PFSK-1 (cell line): ENCODE measurements around the gene UGT2B17.

Experiments
- FOXP2 ChIP-seq: optimal IDR thresholded peaks from 2 replicates; pipeline ENCODE3; 2011; ENCODE audit warnings: borderline replicate concordance, control low read depth, inconsistent platforms; ENCODE audit not compliant: insufficient read depth; ENCODE audit errors: extremely low read length, extremely low read depth
- POLR2AphosphoS5 ChIP-seq: IDR thresholded peaks from 2 replicates; pipeline ENCODE4 v1.6.1; 2012; ENCODE audit warnings: low read depth, mild to moderate bottlenecking, control low read depth, low read length, moderate library complexity
- REST ChIP-seq, 2 experiments: IDR thresholded peaks; 2 replicates each; pipeline versions ENCODE4 v1.6.1 to v1.8.0; 2011 to 2012; ENCODE audit warnings: low read depth in 2 of 2, low read length in 2 of 2, control low read depth in 1 of 2, inconsistent platforms in 1 of 2, mild to moderate bottlenecking in 1 of 2, moderate library complexity in 1 of 2; ENCODE audit not compliant: insufficient read depth in 1 of 2
- SIN3A ChIP-seq: IDR thresholded peaks from 2 replicates; pipeline ENCODE4 v1.6.1; 2012; ENCODE audit warnings: mild to moderate bottlenecking, low read length, moderate library complexity, borderline replicate concordance; ENCODE audit not compliant: insufficient read depth
- TAF1 ChIP-seq: IDR thresholded peaks from 2 replicates; pipeline ENCODE4 v1.6.1; 2012; ENCODE audit warnings: low read length, control low read depth, borderline replicate concordance; ENCODE audit not compliant: insufficient read depth

UGT2B17 gene

DNA sequence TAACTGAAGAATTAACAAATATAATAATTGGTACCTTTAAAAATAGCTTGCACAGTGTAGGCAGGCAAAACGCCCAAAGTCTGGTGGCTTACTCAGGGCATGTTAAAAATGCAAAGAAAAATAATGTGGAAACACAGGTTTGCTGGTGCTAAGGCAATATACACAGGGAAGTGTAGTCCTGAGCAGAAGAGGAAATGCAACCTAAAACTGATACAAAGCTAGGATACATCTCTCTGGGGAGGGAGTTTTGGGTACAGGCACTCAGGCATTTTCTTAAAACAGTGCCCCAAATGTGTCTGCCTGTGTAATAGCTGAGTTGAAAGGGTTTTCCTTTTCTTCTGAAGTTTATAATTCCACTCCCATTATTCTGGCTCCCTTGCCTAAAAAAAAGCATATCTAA, 81.4 kb downstream of the UGT2B17 start:
- TF ChIP-seq SIN3A (no peak), TAF1 (no peak), POLR2AphosphoS5 (no peak), FOXP2 (no peak), REST (IDR thresholded peaks at IDR 0.05; ENCODE audit: insufficient read depth in 1 of 2, low read depth in 2 of 2, low read length in 2 of 2) (no peak)

GRCh38 chr4:68490826-68491457, 85.2 kb downstream of the UGT2B17 start:
- TF ChIP-seq POLR2AphosphoS5 = no peak
- TF ChIP-seq FOXP2 = no peak
- TF ChIP-seq REST (IDR thresholded peaks at IDR 0.05; ENCODE audit: insufficient read depth in 1 of 2, low read depth in 2 of 2, low read length in 2 of 2) = no peak
- no peak for TF ChIP-seq SIN3A
- TF ChIP-seq TAF1 = no peak

DNA sequence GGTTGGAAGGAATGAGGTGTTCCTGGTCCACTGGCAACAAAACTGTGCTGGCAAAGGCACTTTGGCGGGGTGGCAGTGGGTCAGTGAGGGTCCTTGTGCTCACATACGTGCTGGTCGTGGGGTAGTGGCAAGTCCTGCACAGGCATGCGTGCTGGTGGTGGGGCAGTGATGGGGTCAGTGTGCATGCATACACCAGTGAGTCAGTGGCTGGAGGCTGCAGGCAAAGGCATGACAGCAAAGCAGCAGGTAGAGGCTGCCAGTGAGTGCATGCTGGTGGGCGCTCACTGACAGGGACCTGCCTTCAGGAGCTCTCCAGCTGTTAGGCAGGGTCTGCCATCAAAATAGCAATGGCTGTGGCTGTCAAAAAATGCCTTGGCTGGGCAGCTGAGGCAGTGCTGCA, 86.8 kb downstream of the UGT2B17 start:
- no peak for TF ChIP-seq TAF1
